ENCODE results near the gene PLA2G6. TPM values are rescaled to one million over a fixed set of nuclear protein-coding genes. Genes with fewer than 3 reads are reported as not detected.

Gene PLA2G6
- total and polyA plus RNA-seq, 2 of the 13 experiments (the other 11 are each of a cell fraction or from before 2014, with no cell fraction given): 4.8 to 11.5 TPM

DNA sequence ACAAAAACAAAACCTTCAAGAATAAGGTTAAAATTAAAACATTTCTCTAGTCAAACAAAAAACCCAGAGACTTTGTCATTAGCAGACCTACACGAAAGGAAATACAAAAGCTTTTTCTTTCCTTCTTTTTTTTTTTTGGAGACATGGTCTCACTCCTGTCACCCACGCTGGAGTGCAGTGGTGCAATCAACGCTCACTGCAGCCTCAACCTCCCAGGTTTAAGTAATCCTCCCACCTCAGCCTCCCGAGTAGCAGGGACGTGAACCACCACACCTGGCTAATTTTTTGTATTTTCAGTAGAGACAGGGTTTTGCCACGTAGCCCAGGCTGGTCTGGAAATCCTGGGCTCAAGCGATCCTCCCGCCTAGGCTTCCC, 30.5 kb downstream of the PLA2G6 start:
- no peaks in the 10 kb centered on the region for H3K36me3 ChIP-seq (replicated peaks in 1 of 2; ENCODE audit: control insufficient read depth in 1 of 2, insufficient read depth in 2 of 2, low read length in 2 of 2)
- ChIA-PET CTCF (ENCODE audit: low intra/inter-chr PET ratio, low total read pairs) (no interaction called here), POLR2A (interaction anchor here (2.6 kb wide), 1 partner anchor 13 kb away, joined by 6 read pairs; no protein-coding TSS in a partner anchor)
- TF ChIP-seq ATF7-NPFF (CRISPR knock-in tag; IDR thresholded peaks at IDR 0.05; ENCODE audit: low read depth) (no peak), HNRNPUL1 (IDR thresholded peaks at IDR 0.05; ENCODE audit: low read depth, low read length) (no peak), PITX1 (CRISPR knock-in tag; IDR thresholded peaks at IDR 0.05) (no peak), EP300 (IDR thresholded peaks at IDR 0.05; ENCODE audit: low read depth in 2 of 2, low read length in 2 of 2) (no peak), EP300 (CRISPR knock-in tag; IDR thresholded peaks at IDR 0.05; ENCODE audit: borderline replicate concordance) (no peak), BRCA1 (CRISPR knock-in tag; IDR thresholded peaks at IDR 0.05) (no peak)
- TF ChIP-seq, protein P1, sequence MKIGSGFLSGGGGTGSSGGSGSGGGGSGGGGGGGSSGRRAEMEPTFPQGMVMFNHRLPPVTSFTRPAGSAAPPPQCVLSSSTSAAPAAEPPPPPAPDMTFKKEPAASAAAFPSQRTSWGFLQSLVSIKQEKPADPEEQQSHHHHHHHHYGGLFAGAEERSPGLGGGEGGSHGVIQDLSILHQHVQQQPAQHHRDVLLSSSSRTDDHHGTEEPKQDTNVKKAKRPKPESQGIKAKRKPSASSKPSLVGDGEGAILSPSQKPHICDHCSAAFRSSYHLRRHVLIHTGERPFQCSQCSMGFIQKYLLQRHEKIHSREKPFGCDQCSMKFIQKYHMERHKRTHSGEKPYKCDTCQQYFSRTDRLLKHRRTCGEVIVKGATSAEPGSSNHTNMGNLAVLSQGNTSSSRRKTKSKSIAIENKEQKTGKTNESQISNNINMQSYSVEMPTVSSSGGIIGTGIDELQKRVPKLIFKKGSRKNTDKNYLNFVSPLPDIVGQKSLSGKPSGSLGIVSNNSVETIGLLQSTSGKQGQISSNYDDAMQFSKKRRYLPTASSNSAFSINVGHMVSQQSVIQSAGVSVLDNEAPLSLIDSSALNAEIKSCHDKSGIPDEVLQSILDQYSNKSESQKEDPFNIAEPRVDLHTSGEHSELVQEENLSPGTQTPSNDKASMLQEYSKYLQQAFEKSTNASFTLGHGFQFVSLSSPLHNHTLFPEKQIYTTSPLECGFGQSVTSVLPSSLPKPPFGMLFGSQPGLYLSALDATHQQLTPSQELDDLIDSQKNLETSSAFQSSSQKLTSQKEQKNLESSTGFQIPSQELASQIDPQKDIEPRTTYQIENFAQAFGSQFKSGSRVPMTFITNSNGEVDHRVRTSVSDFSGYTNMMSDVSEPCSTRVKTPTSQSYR (CRISPR knock-in tag; IDR thresholded peaks at IDR 0.05; ENCODE audit: borderline replicate concordance): no peak
- TF ChIP-seq, protein P2, sequence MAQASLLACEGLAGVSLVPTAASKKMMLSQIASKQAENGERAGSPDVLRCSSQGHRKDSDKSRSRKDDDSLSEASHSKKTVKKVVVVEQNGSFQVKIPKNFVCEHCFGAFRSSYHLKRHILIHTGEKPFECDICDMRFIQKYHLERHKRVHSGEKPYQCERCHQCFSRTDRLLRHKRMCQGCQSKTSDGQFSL (CRISPR knock-in tag; IDR thresholded peaks at IDR 0.05): no peak
- H3K79me2 ChIP-seq (ENCODE audit: insufficient read depth, low read length): no peaks in the 10 kb centered on the region
- intact Hi-C loops (cut with micrococcal nuclease; ENCODE audit: unreplicated experiment) (no loop called here), in situ Hi-C loops (cut with HindIII; ENCODE audit: extremely low pct_ligation_motif_present, low pct_unique_long_range_greater_than_20kb) (no loop called here)
- H3K9me3 ChIP-seq (ENCODE audit: low read length): no peaks in the 10 kb centered on the region
- H2AFZ ChIP-seq (ENCODE audit: low read length): no peak overlapping the region
- H3K9ac ChIP-seq (ENCODE audit: insufficient read depth, low read depth, low read length): no peak overlapping the region
- ATAC-seq (no peak), FAIRE-seq (no peak), DNase-seq (ENCODE audit: low spot score) (no peak)
- no TSS peak for BruUV-seq (replicated peaks)
- no peak overlapping the region for H3K4me2 ChIP-seq (ENCODE audit: low read depth, low read length)
- H3K4me1 ChIP-seq (ENCODE audit: insufficient read depth, low read length): peaks cover 30% of the 10 kb centered on the region
- no peaks in the 10 kb centered on the region for H3K27me3 ChIP-seq (ENCODE audit: control insufficient read depth in 1 of 2, insufficient read depth in 2 of 2, low read length in 2 of 2)
- 93% methylated on average over 8 of the region's 8 CpGs for WGBS (ENCODE audit: low lambda C conversion rate)
- H3K4me3 ChIP-seq (replicated peaks in 1 of 3; ENCODE audit: insufficient read depth in 1 of 3, low read depth in 2 of 3, low read length in 3 of 3): no peak overlapping the region
- H3K27ac ChIP-seq (ENCODE audit: extremely low read length, insufficient read depth, low read length): no peak overlapping the region
- H4K20me1 ChIP-seq (ENCODE audit: insufficient read depth, low read length): no peaks in the 10 kb centered on the region
